GM21737 (cell line): ENCODE measurements around the gene GRAMD1B.
"Not testable (repeated sequence)": the region's sequence is repeated elsewhere in the genome, so short reads cannot be mapped to it uniquely, and the experiment has no call there.

Experiments used
- ATAC-seq: cut with Tn5 transposase; IDR thresholded peaks from one replicate; pipeline ENCODE4 v1.9.1; 2021; ENCODE audit warnings: mild to moderate bottlenecking, moderate library complexity; ENCODE audit not compliant: unreplicated experiment

The GRAMD1B gene

GRCh38 chr11:123439616-123440015 lies 9.5 kb downstream of the GRAMD1B start:
- no peak for ATAC-seq

GRCh38 chr11:123441161-123441560 lies 11.1 kb downstream of the GRAMD1B start:
- no peak for ATAC-seq

GRCh38 chr11:123443851-123444623 lies 14.0 kb downstream of the GRAMD1B start:
- no peak for ATAC-seq

GRCh38 chr11:123448823-123449222 lies 18.8 kb downstream of the GRAMD1B start:
- ATAC-seq: no peak

- ATAC-seq: no peak
Observed at GRCh38 chr11:123449436-123449835, 19.4 kb downstream of the GRAMD1B start.

- ATAC-seq: no peak
Observed at GRCh38 chr11:123450623-123451022, 20.6 kb downstream of the GRAMD1B start.

GRCh38 chr11:123451183-123451781 lies 21.2 kb downstream of the GRAMD1B start:
- no peak for ATAC-seq

- no peak for ATAC-seq
Observed at GRCh38 chr11:123452794-123453193, 22.7 kb downstream of the GRAMD1B start.

- ATAC-seq: no peak
Observed at GRCh38 chr11:123454060-123454651, 24.1 kb downstream of the GRAMD1B start.

GRCh38 chr11:123454796-123455195 lies 24.7 kb downstream of the GRAMD1B start:
- ATAC-seq: no peak

- ATAC-seq: not testable (repeated sequence)
Observed at GRCh38 chr11:123456448-123456847, 26.4 kb downstream of the GRAMD1B start.

- no peak for ATAC-seq
Observed at GRCh38 chr11:123457187-123457770, 27.2 kb downstream of the GRAMD1B start.

GRCh38 chr11:123458501-123458900 lies 28.4 kb downstream of the GRAMD1B start:
- ATAC-seq: no peak

- no peak for ATAC-seq
Observed at GRCh38 chr11:123460012-123460700, 30.1 kb downstream of the GRAMD1B start.

- no peak for ATAC-seq
Observed at GRCh38 chr11:123461164-123461563, 31.1 kb downstream of the GRAMD1B start.

- ATAC-seq: not testable (repeated sequence)
Observed at GRCh38 chr11:123465667-123466066, 35.6 kb downstream of the GRAMD1B start.

GRCh38 chr11:123466172-123466571 lies 36.1 kb downstream of the GRAMD1B start:
- not testable (repeated sequence) for ATAC-seq

GRCh38 chr11:123469089-123469488 lies 39.0 kb downstream of the GRAMD1B start:
- ATAC-seq: no peak

GRCh38 chr11:123469586-123469985 lies 39.5 kb downstream of the GRAMD1B start:
- ATAC-seq: no peak

GRCh38 chr11:123470842-123471241 lies 40.8 kb downstream of the GRAMD1B start:
- ATAC-seq: no peak
